ENCODE data around the gene SIPA1. TPM values are rescaled to one million over a fixed set of nuclear protein-coding genes. Genes with fewer than 3 reads are reported as not detected.

Gene SIPA1
- polyA plus RNA-seq, 4 donors: 21.7 to 45.2 (median 33.1) TPM

DNA sequence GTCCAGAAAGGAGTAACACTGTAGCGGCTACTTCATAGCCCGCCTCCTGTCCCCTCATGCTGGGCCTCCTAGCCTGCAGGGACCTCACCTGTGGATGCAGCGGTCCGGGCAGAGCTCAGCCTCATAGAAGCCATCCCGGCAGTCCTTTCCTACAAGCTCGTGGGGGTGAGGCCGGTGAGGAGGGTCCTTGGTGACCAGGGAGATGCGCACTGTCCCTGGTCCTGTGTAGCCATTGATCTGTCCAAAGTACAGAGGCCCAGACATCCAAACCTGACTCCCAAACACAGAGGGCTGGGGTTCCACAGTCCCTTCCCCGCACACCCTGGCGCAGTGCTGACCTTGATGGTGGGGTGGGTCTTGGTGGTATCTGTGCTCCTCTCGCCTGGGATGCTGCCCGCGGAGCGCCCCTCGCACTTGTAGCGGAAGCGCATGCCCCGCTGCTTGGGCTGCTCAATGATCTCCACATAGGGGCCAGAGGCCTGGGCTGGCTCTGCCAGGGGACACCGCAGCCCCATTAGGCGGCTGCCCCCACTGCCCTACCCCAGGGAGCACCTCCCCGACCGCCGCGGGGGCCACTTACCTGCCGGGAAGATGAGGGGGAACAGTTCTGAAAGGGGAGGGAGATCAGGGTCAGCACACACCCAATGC, 23.8 kb downstream of the SIPA1 start:
- no peaks in the 10 kb centered on the region for H3K9me3 ChIP-seq (ENCODE audit: control insufficient read depth in 2 of 2, insufficient read depth in 1 of 2, low read depth in 1 of 2, low read length in 1 of 2)

DNA sequence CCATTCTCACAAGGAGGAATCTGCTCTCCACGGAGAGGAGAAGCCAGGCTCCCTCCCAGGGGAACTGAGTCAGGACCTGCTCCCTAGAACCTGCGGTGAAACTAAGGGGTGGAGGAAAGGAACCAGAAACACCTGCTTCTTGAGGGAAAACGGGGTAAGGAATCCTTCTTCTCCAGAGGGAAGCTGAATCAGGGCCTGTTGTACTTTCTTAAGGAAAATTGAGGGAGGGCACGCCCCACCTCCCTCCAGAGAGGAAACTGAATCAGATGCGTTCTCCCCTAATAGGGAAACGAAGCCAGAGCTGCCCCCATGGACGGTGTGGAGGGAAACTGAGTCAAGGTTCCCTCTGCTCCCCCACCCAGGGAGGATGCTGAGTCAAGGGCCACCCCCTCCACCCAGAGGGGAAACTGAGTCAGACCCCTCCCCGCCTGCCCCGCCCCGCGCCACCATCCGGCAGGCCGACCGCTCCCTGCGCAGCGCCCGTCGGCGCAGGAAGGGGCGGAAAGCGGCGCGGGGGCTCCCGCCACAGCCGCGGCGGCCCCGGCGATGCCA, 24.4 kb downstream of the SIPA1 start:
- DNase-seq (peak in 1 of 2 donors; percentile 46), FAIRE-seq (no peak)
- peaks cover 2 to 10% (median 3%) of the 10 kb centered on the region in 3 donors for H3K4me1 ChIP-seq (ENCODE audit: control insufficient read depth in 3 of 3, insufficient read depth in 2 of 3, low read depth in 1 of 3, low read length in 2 of 3)

More for the DNA sequence above, 23.8 kb downstream of the SIPA1 start:
- 29 to 53% (median 33%) methylated on average over 24 to 25 of the region's 25 CpGs for WGBS, 3 donors
- FAIRE-seq: no peak
- DNase-seq: no peak
- peak overlapping the region; percentile 52 to 99 (median 98) for H3K27ac ChIP-seq (ENCODE audit: low read depth in 1 of 3, low read length in 2 of 3)
- H3K36me3 ChIP-seq (ENCODE audit: control insufficient read depth in 3 of 3, insufficient read depth in 2 of 3, low read depth in 1 of 3, low read length in 3 of 3): peaks cover 14 to 51% (median 19%) of the 10 kb centered on the region in 3 donors
- H3K27me3 ChIP-seq (ENCODE audit: control insufficient read depth in 3 of 3, insufficient read depth in 3 of 3, low read length in 3 of 3): no peaks in the 10 kb centered on the region
- H3K4me3 ChIP-seq (ENCODE audit: low read depth in 1 of 3, low read length in 3 of 3): peak overlapping the region; percentile 79 to 95 (median 83)
- peaks cover 2 to 10% (median 3%) of the 10 kb centered on the region in 3 donors for H3K4me1 ChIP-seq (ENCODE audit: control insufficient read depth in 3 of 3, insufficient read depth in 2 of 3, low read depth in 1 of 3, low read length in 2 of 3)

DNA sequence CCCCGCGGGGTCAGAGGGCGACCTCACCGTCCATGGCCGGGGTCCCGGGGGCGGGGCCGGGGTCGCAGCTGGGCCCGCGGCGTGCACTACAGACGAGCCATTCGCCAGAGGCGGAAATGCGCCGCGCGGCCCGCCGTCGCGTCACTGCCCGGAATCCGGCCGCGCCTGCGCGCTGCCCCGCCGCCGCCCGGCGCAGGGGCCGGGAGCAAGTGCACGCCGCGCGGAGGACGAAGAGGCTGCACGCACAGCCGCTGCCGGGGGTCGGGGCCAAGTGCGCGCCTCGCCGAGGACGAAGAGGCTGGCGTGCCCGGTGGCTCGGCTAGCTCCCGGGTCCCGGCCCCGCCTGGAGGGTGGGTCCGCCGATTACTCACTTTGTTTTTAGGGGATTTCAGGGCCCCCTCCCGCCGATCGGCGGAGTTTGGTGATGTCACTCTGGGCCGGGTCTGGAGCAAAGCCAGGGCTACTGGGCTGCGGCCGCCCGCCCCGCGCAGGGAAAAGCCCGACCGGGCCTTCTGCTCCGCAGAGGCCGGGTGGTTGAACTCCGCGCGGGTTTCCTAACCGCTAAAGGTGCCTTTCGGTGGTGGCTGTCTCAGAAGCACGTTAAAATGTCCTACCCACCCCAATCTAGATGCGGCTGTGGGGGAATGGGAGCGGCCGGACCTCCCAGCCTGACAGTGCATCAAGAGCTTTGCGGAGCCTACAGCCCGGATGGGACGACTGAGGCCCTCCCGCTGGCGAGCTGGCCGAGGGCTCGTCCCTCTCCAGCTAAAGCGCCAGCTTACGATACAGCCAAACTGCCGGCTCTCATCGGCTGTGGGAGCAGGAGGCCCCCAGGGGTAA, 25.1 kb downstream of the SIPA1 start, which contains the start of gene RELA:
Gene RELA, minus strand, starts transcription at position 118 of the 840 bp plus-strand sequence. Its CDS starts 84 bp downstream, at position 34.
- Histone ChIP-seq H3K4me3 (ENCODE audit: low read depth in 1 of 3, low read length in 3 of 3) (peak within 1 kb of the TSS; percentile 79 to 95 (median 91)), H3K9me3 (ENCODE audit: control insufficient read depth in 2 of 2, insufficient read depth in 1 of 2, low read depth in 1 of 2, low read length in 1 of 2) (no peaks in the 10 kb centered on the region), H3K27me3 (ENCODE audit: control insufficient read depth in 3 of 3, insufficient read depth in 3 of 3, low read length in 3 of 3) (no peaks in the 10 kb centered on the region), H3K27ac (ENCODE audit: low read depth in 1 of 3, low read length in 2 of 3) (peak within 1 kb of the TSS; percentile 98 to 100 (median 99)), H3K4me1 (ENCODE audit: control insufficient read depth in 3 of 3, insufficient read depth in 2 of 3, low read depth in 1 of 3, low read length in 2 of 3) (peaks cover 2 to 10% (median 3%) of the 10 kb centered on the region in 3 donors), H3K36me3 (ENCODE audit: control insufficient read depth in 3 of 3, insufficient read depth in 2 of 3, low read depth in 1 of 3, low read length in 3 of 3) (peaks cover 13 to 39% (median 14%) of the 10 kb centered on the region in 3 donors)
- DNase-seq (peak; percentile 88 to 96), FAIRE-seq (no peak)
- WGBS, 3 donors: 0 to 1% (median 0%) methylated on average over 72 to 91 of the region's 91 CpGs

More for the DNA sequence above, 24.4 kb downstream of the SIPA1 start:
- no peaks in the 10 kb centered on the region for H3K27me3 ChIP-seq (ENCODE audit: control insufficient read depth in 3 of 3, insufficient read depth in 3 of 3, low read length in 3 of 3)
- peak overlapping the region; percentile 52 to 99 (median 98) for H3K27ac ChIP-seq (ENCODE audit: low read depth in 1 of 3, low read length in 2 of 3)
- H3K9me3 ChIP-seq (ENCODE audit: control insufficient read depth in 2 of 2, insufficient read depth in 1 of 2, low read depth in 1 of 2, low read length in 1 of 2): no peaks in the 10 kb centered on the region
- peaks cover 14 to 46% (median 17%) of the 10 kb centered on the region in 3 donors for H3K36me3 ChIP-seq (ENCODE audit: control insufficient read depth in 3 of 3, insufficient read depth in 2 of 3, low read depth in 1 of 3, low read length in 3 of 3)
- WGBS, 3 donors: 0 to 2% (median 1%) methylated on average over 10 to 29 of the region's 29 CpGs
- peak overlapping the region; percentile 79 to 95 (median 83) for H3K4me3 ChIP-seq (ENCODE audit: low read depth in 1 of 3, low read length in 3 of 3)

DNA sequence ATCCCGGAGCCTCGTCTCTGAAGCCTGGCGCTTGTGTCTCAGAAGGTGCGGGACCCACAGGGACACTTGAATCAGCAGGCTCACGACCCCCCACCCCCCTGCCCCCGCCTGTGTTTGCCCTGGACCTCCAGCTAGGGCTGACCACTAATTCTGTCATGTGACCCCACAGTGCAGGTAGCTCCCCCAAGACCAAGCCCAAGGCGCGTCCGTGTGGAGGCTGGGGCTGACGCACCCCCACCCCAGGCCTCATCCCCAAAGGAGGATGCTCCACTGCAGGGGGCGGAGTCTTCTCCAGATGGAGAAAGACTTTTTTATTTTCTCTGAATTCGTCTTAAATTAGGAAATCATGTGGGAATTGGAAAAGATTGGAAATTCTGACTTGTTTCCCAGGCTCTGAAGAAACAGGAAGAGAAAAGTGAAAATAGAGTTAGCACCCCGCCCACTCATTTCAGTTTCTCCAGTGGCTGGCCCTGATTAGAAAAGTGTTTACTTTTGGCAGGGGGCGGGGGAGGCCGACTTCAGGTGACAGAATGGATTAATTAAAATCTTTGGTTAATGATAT, 25.8 kb downstream of the SIPA1 start:
- Histone ChIP-seq H3K4me3 (ENCODE audit: low read depth in 1 of 3, low read length in 3 of 3) (peak overlapping the region; percentile 79 to 95 (median 91)), H3K27ac (ENCODE audit: low read depth in 1 of 3, low read length in 2 of 3) (peak overlapping the region; percentile 98 to 100 (median 99)), H3K27me3 (ENCODE audit: control insufficient read depth in 3 of 3, insufficient read depth in 3 of 3, low read length in 3 of 3) (no peaks in the 10 kb centered on the region), H3K9me3 (ENCODE audit: control insufficient read depth in 2 of 2, insufficient read depth in 1 of 2, low read depth in 1 of 2, low read length in 1 of 2) (no peaks in the 10 kb centered on the region), H3K4me1 (ENCODE audit: control insufficient read depth in 3 of 3, insufficient read depth in 2 of 3, low read depth in 1 of 3, low read length in 2 of 3) (peaks cover 2 to 10% (median 3%) of the 10 kb centered on the region in 3 donors), H3K36me3 (ENCODE audit: control insufficient read depth in 3 of 3, insufficient read depth in 2 of 3, low read depth in 1 of 3, low read length in 3 of 3) (peaks cover 9 to 32% (median 10%) of the 10 kb centered on the region in 3 donors)
- WGBS, 3 donors: 1% methylated on average over 15 of the region's 15 CpGs
- DNase-seq: peak in 1 of 2 donors; percentile 57
- no peak for FAIRE-seq

DNA sequence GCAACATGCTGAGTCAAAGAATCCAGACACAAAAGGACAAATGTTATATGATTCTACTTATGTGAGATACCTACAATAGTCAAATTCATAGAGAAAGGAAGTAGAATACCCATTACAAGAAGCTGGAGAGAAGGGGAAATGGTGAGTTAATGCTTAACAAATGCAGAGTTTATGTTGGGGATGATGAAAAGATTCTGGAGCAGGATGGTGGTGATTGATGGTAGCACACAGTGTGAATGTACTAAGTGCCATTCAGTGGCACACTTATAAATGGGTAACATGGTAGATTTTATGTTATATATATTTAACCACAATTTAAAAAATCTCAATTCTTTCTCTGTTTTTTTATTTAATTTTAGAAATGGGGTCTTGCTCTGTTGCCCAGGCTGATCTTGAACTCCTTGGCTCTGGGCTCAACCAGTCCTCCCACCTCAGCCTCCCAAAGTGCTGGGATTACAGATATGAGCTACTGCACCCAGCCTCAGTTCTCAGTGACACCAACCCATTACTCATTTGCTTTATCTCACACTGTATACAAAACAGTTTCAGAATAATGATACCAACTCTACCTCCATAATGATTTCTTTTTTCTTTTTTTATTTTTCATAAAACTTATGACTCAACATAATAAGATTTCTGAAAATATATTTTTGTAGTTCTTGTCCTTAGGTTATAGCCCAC, 34.4 kb downstream of the SIPA1 start:
- H3K9me3 ChIP-seq (ENCODE audit: control insufficient read depth in 2 of 2, insufficient read depth in 1 of 2, low read depth in 1 of 2, low read length in 1 of 2): no peaks in the 10 kb centered on the region
- H3K36me3 ChIP-seq (ENCODE audit: control insufficient read depth in 3 of 3, insufficient read depth in 2 of 3, low read depth in 1 of 3, low read length in 3 of 3): no peaks in the 10 kb centered on the region
- FAIRE-seq: peak; percentile 10
- H3K4me3 ChIP-seq (ENCODE audit: low read depth in 1 of 3, low read length in 3 of 3): no peak overlapping the region
- no peaks in the 10 kb centered on the region for H3K27me3 ChIP-seq (ENCODE audit: control insufficient read depth in 3 of 3, insufficient read depth in 3 of 3, low read length in 3 of 3)
- no peaks in the 10 kb centered on the region for H3K4me1 ChIP-seq (ENCODE audit: control insufficient read depth in 3 of 3, insufficient read depth in 2 of 3, low read depth in 1 of 3, low read length in 2 of 3)
- no peak overlapping the region for H3K27ac ChIP-seq (ENCODE audit: low read depth in 1 of 3, low read length in 2 of 3)
- DNase-seq: no peak

DNA sequence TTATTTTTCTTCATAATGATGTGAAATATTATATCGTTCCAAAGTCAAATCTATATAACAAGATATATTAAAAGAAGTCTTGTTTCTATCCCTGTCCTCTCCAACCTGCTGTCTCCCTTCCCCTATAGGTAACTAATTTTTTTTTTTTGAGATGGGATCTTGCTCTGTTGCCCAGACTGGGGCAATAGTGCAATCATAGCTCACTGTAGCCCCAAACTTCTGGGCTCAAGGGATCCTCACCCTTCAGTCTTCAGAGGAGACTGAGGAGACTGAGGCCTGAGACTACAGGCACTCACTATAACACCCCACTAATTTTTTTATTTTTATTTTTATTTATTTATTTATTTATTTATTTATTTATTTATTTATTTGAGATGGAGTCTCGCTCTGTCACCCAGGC, 35.1 kb downstream of the SIPA1 start:
- Histone ChIP-seq H3K4me3 (ENCODE audit: low read depth in 1 of 3, low read length in 3 of 3) (no peak overlapping the region), H3K27ac (ENCODE audit: low read depth in 1 of 3, low read length in 2 of 3) (no peak overlapping the region), H3K27me3 (ENCODE audit: control insufficient read depth in 3 of 3, insufficient read depth in 3 of 3, low read length in 3 of 3) (no peaks in the 10 kb centered on the region), H3K4me1 (ENCODE audit: control insufficient read depth in 3 of 3, insufficient read depth in 2 of 3, low read depth in 1 of 3, low read length in 2 of 3) (no peaks in the 10 kb centered on the region), H3K36me3 (ENCODE audit: control insufficient read depth in 3 of 3, insufficient read depth in 2 of 3, low read depth in 1 of 3, low read length in 3 of 3) (no peaks in the 10 kb centered on the region), H3K9me3 (ENCODE audit: control insufficient read depth in 2 of 2, insufficient read depth in 1 of 2, low read depth in 1 of 2, low read length in 1 of 2) (no peaks in the 10 kb centered on the region)
- FAIRE-seq (no peak), DNase-seq (no peak)
- WGBS, 3 donors: 91 to 97% (median 97%) methylated on average over 1 to 2 of the region's 2 CpGs

DNA sequence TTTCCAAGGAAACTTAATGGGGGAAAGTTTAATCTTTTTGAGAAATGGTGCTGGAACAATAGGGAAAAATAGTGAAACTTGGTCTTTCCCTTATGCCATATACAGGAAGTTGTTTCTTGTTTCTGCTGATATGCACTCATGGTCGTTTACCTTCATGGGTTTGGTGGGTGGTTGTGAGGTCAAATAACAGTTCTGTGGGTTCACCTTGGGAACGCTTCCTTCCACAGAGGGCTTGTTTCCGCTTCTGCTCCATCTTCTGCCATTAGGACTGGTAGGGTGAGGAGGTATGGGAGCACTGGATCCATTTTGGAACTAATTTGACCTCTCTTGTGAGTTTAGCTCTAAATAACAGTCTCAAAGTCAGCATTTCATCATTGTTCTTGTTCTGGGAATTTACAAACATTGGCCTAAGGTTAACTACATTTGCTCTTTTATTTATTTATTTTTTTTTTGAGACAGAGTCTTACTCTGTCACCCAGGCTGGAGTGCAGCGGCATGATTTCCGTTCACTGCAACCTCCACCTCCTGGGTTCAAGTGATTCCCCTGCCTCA, 42.4 kb downstream of the SIPA1 start:
- WGBS, 3 donors: 76 to 82% (median 76%) methylated on average over 5 of the region's 5 CpGs
- Histone ChIP-seq H3K4me3 (ENCODE audit: low read depth in 1 of 3, low read length in 3 of 3) (no peak overlapping the region), H3K36me3 (ENCODE audit: control insufficient read depth in 3 of 3, insufficient read depth in 2 of 3, low read depth in 1 of 3, low read length in 3 of 3) (no peaks in the 10 kb centered on the region), H3K9me3 (ENCODE audit: control insufficient read depth in 2 of 2, insufficient read depth in 1 of 2, low read depth in 1 of 2, low read length in 1 of 2) (no peaks in the 10 kb centered on the region), H3K27me3 (ENCODE audit: control insufficient read depth in 3 of 3, insufficient read depth in 3 of 3, low read length in 3 of 3) (no peaks in the 10 kb centered on the region), H3K4me1 (ENCODE audit: control insufficient read depth in 3 of 3, insufficient read depth in 2 of 3, low read depth in 1 of 3, low read length in 2 of 3) (no peaks in the 10 kb centered on the region), H3K27ac (ENCODE audit: low read depth in 1 of 3, low read length in 2 of 3) (no peak overlapping the region)
- DNase-seq: no peak
- FAIRE-seq: no peak

Data from small intestine (tissue), 7 donors.